GM12873 (cell line): ENCODE data around the gene CADM2.

Source experiments
- TF ChIP-seq, protein P1 (sequence below): IDR thresholded peaks from 2 replicates; pipeline ENCODE4 v1.5.1; 2012; ENCODE audit warnings: low read depth, mild to moderate bottlenecking, moderate library complexity, low read length, control low read depth; ENCODE audit not compliant: insufficient read depth; ENCODE audit errors: missing control alignments

Gene CADM2

DNA sequence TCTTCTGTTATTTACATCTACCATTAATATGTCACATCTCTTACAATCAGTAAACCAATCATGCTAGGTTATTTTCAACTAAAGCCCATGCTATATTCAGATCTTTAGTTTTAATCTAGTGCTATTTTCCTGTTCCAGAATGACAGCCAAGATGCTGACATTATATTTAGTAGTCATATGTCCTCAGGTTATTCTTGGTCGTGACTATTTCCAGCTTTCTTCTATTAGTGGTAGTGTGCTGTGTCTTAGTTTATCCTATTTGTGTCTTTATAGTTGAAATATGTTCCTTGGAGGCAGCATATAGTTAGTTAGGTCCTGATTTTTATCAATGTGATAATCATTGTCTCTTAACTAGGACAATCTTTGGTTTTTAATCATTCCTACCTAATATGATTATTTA, 566.5 kb downstream of the CADM2 start:
- TF ChIP-seq, protein P1, sequence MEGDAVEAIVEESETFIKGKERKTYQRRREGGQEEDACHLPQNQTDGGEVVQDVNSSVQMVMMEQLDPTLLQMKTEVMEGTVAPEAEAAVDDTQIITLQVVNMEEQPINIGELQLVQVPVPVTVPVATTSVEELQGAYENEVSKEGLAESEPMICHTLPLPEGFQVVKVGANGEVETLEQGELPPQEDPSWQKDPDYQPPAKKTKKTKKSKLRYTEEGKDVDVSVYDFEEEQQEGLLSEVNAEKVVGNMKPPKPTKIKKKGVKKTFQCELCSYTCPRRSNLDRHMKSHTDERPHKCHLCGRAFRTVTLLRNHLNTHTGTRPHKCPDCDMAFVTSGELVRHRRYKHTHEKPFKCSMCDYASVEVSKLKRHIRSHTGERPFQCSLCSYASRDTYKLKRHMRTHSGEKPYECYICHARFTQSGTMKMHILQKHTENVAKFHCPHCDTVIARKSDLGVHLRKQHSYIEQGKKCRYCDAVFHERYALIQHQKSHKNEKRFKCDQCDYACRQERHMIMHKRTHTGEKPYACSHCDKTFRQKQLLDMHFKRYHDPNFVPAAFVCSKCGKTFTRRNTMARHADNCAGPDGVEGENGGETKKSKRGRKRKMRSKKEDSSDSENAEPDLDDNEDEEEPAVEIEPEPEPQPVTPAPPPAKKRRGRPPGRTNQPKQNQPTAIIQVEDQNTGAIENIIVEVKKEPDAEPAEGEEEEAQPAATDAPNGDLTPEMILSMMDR, result no peak

DNA sequence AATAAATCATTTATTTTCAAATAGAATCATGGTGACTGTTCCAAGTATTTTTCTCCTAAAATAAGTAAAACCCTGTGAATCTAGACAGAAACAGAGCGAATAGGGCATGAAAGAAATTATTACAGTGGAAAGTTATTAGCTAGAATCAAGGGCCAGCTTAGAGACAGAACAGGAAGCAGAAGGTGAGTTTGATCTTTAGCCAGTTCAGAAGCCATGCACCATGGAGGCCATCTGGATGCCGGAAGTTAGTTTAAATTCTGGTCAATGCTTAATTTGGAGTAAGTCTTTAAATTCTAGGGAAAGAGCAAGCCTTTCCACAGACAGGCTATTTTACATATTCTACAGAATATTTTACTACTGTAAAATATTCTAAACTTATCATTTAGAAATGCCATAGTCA, 574.8 kb downstream of the CADM2 start:
- TF ChIP-seq, protein P1, result no peak

DNA sequence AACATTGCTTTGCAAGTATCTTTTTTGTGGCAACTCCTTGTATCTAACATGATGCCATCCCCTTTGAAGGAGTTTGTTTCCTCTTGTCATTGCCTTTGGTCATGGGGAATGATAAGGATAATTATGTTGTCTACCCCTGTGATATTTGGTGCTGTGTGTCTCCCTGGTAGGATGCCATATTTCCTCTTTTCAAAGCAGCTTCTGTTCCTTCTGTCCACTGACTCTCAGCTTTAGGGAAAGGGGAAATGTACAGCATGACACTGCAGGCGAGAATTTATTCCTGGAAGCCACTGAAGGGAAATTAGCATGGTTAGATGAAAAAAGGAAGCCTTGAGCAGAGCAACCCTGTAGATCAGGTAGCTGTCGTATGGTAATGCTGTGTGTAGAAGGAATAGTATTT, 576.7 kb downstream of the CADM2 start:
- TF ChIP-seq, protein P1, result no peak

DNA sequence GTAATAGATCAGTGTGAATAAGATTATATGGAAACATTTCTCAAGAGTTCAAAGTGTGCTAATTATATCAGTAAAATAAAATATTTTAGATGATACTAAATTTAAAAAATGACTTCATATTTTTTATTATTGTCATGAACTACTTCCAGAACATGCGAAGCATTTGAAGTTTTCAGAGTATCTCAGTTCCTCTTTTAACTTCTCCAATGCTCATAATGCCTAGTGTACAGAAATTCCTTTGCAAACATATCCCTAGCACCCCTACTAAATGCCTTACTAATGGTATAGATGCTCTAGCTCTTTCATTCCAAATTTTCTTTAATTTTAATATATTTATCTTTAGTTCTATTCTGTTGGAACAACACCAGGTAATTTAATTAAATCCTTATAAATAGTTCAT, 580.4 kb downstream of the CADM2 start:
- TF ChIP-seq, protein P1, result no peak

DNA sequence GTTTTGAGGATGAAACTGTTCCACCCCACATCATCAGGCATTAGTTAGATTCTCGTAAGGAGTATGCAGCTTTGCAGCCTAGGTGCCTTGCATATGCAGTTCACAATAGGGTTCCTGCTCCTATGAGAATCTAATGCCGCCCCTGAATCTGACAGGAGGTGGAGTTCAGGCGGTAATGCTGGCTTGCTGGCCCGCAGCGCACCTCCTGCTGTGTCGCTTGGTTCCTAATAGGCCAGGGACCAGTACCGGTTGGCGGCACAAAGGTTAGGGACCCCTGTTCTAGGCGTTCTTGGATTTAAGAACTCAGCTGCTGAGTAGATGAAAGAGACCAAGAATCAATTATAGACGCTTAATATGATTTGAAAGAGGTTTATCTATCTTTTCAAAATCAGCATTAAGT, 595.4 kb downstream of the CADM2 start:
- TF ChIP-seq, protein P1, result no peak

DNA sequence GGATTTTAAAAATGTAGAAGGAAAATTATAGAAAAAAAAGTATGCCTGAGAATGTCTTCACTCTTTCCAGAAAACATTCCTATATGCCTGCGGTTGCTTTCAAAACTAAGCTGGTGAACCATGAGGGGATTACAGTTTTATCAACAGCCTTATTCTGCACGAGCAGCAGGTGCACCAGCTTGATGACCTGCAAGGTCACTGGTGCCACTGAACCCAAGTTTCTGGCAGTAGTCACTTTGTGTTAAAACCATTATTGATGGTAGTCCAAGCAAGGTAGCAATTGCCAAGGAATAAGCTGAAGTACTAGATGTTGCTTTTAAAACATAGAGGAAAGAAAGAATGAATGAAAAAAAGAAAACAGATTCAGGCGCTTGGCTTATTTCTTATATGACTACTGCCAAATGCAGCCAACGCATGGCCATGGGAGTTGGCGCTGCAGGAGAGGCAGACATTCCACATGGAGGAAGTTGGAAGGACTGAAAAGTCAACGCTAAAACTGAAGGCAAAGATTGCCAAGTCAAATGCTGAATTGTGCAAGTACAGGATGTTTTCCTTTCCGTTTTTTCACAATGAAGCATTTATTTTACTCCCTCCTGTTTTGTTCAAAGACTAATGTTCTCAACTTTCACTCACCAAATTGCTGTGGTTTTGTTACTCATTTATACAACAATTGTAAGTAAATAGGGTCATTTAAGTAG, 601.4 kb downstream of the CADM2 start:
- TF ChIP-seq, protein P1, result no peak

DNA sequence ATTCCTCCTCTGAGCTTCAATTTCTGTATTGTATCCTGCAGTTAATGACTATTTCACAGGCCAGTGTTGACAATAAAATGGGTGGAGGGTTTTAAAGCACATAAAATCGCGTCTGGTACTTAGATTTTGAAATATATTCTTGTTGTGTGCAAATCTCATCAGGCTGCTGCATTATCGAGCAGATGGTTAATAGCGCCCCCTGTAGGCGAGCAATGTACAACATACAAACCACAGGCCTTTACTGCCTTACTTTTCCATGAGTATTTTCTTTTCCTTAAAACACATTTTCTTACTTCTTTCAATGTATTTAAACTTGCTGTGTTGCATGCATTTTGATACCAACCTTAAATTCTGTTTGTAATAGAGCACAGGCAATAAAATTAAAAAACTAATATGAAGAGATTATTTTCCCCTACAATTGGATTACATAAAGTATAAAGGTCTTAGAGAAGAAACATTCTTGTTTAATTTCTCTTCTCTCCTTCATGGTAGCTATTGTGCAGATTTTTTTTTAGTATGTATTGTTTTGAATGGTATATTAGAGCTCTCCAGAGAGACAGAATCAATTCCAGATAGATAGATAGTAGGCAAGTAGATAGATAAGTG, 608.4 kb downstream of the CADM2 start:
- TF ChIP-seq, protein P1, result peak; percentile 72
